Stomach smooth muscle (tissue), 2 donors: ENCODE measurements around the gene TROAP.

Source experiments
- H3K27ac ChIP-seq: one replicate; pipeline ENCODE4 v1.7.0; 2013; ENCODE audit warnings: mild to moderate bottlenecking, low read length, inconsistent platforms
- H3K27me3 ChIP-seq, 2 donors: one replicate each; pipeline ENCODE4 v1.7.0; 2013; ENCODE audit warnings: low read length in 2 of 2; ENCODE audit not compliant: insufficient read depth in 2 of 2, control insufficient read depth in 1 of 2
- H3K36me3 ChIP-seq, 2 donors: one replicate each; pipeline ENCODE4 v1.7.0; 2013; ENCODE audit warnings: low read length in 2 of 2; ENCODE audit not compliant: control insufficient read depth in 2 of 2, insufficient read depth in 2 of 2
- H3K4me1 ChIP-seq: one replicate; pipeline ENCODE4 v1.7.0; 2013; ENCODE audit warnings: low read length; ENCODE audit not compliant: control insufficient read depth, insufficient read depth
- H3K4me3 ChIP-seq, 2 donors: one replicate each; pipeline ENCODE4 v1.7.0; 2013; ENCODE audit warnings: low read length in 2 of 2
- H3K9ac ChIP-seq, 2 donors: one replicate each; pipeline ENCODE4 v1.7.0; 2013; ENCODE audit warnings: low read length in 2 of 2, mild to moderate bottlenecking in 1 of 2
- H3K9me3 ChIP-seq, 2 donors: one replicate each; pipeline ENCODE4 v1.7.0; 2013; ENCODE audit warnings: low read length in 2 of 2; ENCODE audit not compliant: control insufficient read depth in 2 of 2
- donor health status: healthy.
- donor health status: Pancreatic carcinoma.

TROAP gene

GRCh38 chr12:49336645-49337584, 13.9 kb downstream of the TROAP start, which contains the start of gene C1QL4:
C1QL4 (minus strand) TSS chr12:49337188; CDS start chr12:49336477, 711 bp downstream.
- Histone ChIP-seq H3K4me1 (peaks cover 13% of the 10 kb centered on the region), H3K9me3 (no peaks in the 10 kb centered on the region), H3K9ac (no peak within 1 kb of the TSS), H3K27ac (no peak within 1 kb of the TSS), H3K27me3 (peaks cover 38 to 73% of the 10 kb centered on the region in 2 donors), H3K36me3 (no peaks in the 10 kb centered on the region), H3K4me3 (peak within 1 kb of the TSS; percentile 51 to 52)

- Histone ChIP-seq H3K9ac (no peak overlapping the region), H3K27ac (no peak overlapping the region), H3K36me3 (no peaks in the 10 kb centered on the region), H3K4me1 (peaks cover 32% of the 10 kb centered on the region), H3K4me3 (no peak overlapping the region), H3K27me3 (peaks cover 44 to 83% of the 10 kb centered on the region in 2 donors), H3K9me3 (no peaks in the 10 kb centered on the region)
Measured at GRCh38 chr12:49338830-49339463, 15.9 kb downstream of the TROAP start.

- no peaks in the 10 kb centered on the region for H3K36me3 ChIP-seq
- no peaks in the 10 kb centered on the region for H3K9me3 ChIP-seq
- H3K9ac ChIP-seq: no peak overlapping the region
- H3K4me3 ChIP-seq: no peak overlapping the region
- peaks cover 32% of the 10 kb centered on the region for H3K4me1 ChIP-seq
- H3K27ac ChIP-seq: no peak overlapping the region
- H3K27me3 ChIP-seq: peaks cover 46 to 82% of the 10 kb centered on the region in 2 donors
Measured at GRCh38 chr12:49339464-49339861, 16.4 kb downstream of the TROAP start.

- no peaks in the 10 kb centered on the region for H3K36me3 ChIP-seq
- H3K27me3 ChIP-seq: peaks cover 38 to 80% of the 10 kb centered on the region in 2 donors
Measured at GRCh38 chr12:49340095-49340870, 17.2 kb downstream of the TROAP start.

GRCh38 chr12:49340971-49341776, 18.1 kb downstream of the TROAP start:
- Histone ChIP-seq H3K27me3 (peaks cover 41 to 79% of the 10 kb centered on the region in 2 donors), H3K4me1 (peaks cover 46% of the 10 kb centered on the region), H3K9me3 (no peaks in the 10 kb centered on the region), H3K27ac (no peak overlapping the region), H3K36me3 (no peaks in the 10 kb centered on the region), H3K4me3 (no peak overlapping the region), H3K9ac (no peak overlapping the region)

More at GRCh38 chr12:49340095-49340870, 17.2 kb downstream of the TROAP start:
- H3K4me3 ChIP-seq: no peak overlapping the region
- peaks cover 37% of the 10 kb centered on the region for H3K4me1 ChIP-seq
- no peaks in the 10 kb centered on the region for H3K9me3 ChIP-seq
- no peak overlapping the region for H3K9ac ChIP-seq
- H3K27ac ChIP-seq: no peak overlapping the region

GRCh38 chr12:49341777-49342065, 18.7 kb downstream of the TROAP start:
- Histone ChIP-seq H3K9me3 (no peaks in the 10 kb centered on the region), H3K27ac (no peak overlapping the region), H3K9ac (no peak overlapping the region), H3K27me3 (peaks cover 38 to 79% of the 10 kb centered on the region in 2 donors), H3K36me3 (no peaks in the 10 kb centered on the region), H3K4me3 (peak overlapping the region; percentile 51 to 72), H3K4me1 (peaks cover 48% of the 10 kb centered on the region)

GRCh38 chr12:49342066-49342913, 19.2 kb downstream of the TROAP start:
- Histone ChIP-seq H3K36me3 (no peaks in the 10 kb centered on the region), H3K27ac (no peak overlapping the region), H3K9ac (peak overlapping the region in 1 of 2 donors; percentile 37), H3K27me3 (peaks cover 40 to 79% of the 10 kb centered on the region in 2 donors), H3K4me3 (peak overlapping the region; percentile 51 to 72), H3K9me3 (no peaks in the 10 kb centered on the region), H3K4me1 (peaks cover 49% of the 10 kb centered on the region)

- Histone ChIP-seq H3K36me3 (no peaks in the 10 kb centered on the region), H3K9ac (peak overlapping the region; percentile 29 to 37), H3K9me3 (no peaks in the 10 kb centered on the region), H3K4me3 (peak overlapping the region; percentile 51 to 72), H3K27me3 (peaks cover 40 to 81% of the 10 kb centered on the region in 2 donors), H3K27ac (no peak overlapping the region), H3K4me1 (peaks cover 55% of the 10 kb centered on the region)
Measured at GRCh38 chr12:49342914-49343731, 20.1 kb downstream of the TROAP start.

GRCh38 chr12:49344486-49345050, 21.5 kb downstream of the TROAP start:
- peaks cover 58% of the 10 kb centered on the region for H3K4me1 ChIP-seq
- H3K4me3 ChIP-seq: no peak overlapping the region
- no peaks in the 10 kb centered on the region for H3K36me3 ChIP-seq
- no peak overlapping the region for H3K9ac ChIP-seq
- no peak overlapping the region for H3K27ac ChIP-seq
- H3K27me3 ChIP-seq: peaks cover 54 to 85% of the 10 kb centered on the region in 2 donors
- no peaks in the 10 kb centered on the region for H3K9me3 ChIP-seq
